Tibial artery (tissue), 4 donors: ENCODE results near the gene SLC22A3.

Experiments
- DNase-seq, 2 donors: peaks; one replicate each; pipeline ENCODE4 v3.0.0-alpha.2; 2019
- H3K27ac ChIP-seq, 2 donors: fragments of 200-600 bp; sonication (generic) in 1 of 2; 1 replicate in 1 of 2; 2 replicates in 1 of 2; pipeline ENCODE4 v1.5.1; 2018 to 2019; ENCODE audit warnings: mild to moderate bottlenecking in 1 of 2
- H3K27me3 ChIP-seq, 2 donors: fragments of 200-600 bp; sonication (generic) in 1 of 2; one replicate each; pipeline versions ENCODE4 v1.5.1 to v1.6.0; 2016 to 2019
- H3K36me3 ChIP-seq, 3 donors: fragments of 200-600 bp; sonication (generic) in 2 of 3; one replicate each; pipeline ENCODE4 v1.5.1; 2016 to 2019; ENCODE audit warnings: mild to moderate bottlenecking in 2 of 3
- H3K4me1 ChIP-seq, 4 donors: fragments of 200-600 bp; sonication (generic) in 2 of 4; 1 replicate in 3 of 4; 2 replicates in 1 of 4; pipeline ENCODE4 v1.5.1; 2016 to 2019
- H3K4me3 ChIP-seq, 2 donors: fragments of 200-600 bp; sonication (generic) in 1 of 2; 1 replicate in 1 of 2; 2 replicates in 1 of 2; pipeline ENCODE4 v1.5.1; 2018 to 2019; ENCODE audit warnings: mild to moderate bottlenecking in 2 of 2
- H3K9me3 ChIP-seq, 3 donors: fragments of 200-600 bp; sonication (generic) in 1 of 3; one replicate each; pipeline ENCODE4 v1.5.1; 2016 to 2019
- intact Hi-C: fragments of 100-400 bp; cut with DNase I; formaldehyde crosslinking; loops from one replicate; pipeline ENCODE4 v1.15.0; 2023; ENCODE audit warnings: low total_unique reads
- TF ChIP-seq, protein P1 (sequence below), 2 experiments: fragments of 200-600 bp in 1 of 2; fragments of 450-650 bp in 1 of 2; IDR thresholded peaks; one replicate each; pipeline ENCODE4 v1.5.1; 2017 to 2019; ENCODE audit warnings: antibody characterized with exemption in 2 of 2, mild to moderate bottlenecking in 1 of 2, moderate library complexity in 1 of 2

The SLC22A3 gene

DNA sequence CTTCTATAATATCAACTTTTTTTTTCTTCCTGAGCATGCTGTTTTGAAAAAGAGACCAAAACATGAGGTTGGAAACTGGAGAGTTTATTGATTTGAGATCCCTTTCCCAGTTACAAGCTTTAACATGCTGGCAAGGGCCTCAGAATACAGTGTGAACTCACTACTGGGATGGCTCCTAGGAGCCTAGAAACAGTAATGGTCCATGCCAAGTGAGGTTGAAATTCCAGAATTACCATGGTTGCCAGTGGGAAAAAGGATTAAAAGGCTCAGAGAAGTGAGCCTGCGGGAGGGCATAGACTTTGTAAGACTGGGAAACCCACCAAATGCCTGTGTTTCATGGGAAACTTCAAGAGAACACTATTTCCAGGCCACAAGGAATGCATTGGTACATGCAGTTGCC is 28.9 kb upstream of the SLC22A3 start:
- H3K36me3 ChIP-seq, result no peaks in the 10 kb centered on the region
- no peaks in the 10 kb centered on the region for H3K9me3 ChIP-seq
- TF ChIP-seq, protein P1, sequence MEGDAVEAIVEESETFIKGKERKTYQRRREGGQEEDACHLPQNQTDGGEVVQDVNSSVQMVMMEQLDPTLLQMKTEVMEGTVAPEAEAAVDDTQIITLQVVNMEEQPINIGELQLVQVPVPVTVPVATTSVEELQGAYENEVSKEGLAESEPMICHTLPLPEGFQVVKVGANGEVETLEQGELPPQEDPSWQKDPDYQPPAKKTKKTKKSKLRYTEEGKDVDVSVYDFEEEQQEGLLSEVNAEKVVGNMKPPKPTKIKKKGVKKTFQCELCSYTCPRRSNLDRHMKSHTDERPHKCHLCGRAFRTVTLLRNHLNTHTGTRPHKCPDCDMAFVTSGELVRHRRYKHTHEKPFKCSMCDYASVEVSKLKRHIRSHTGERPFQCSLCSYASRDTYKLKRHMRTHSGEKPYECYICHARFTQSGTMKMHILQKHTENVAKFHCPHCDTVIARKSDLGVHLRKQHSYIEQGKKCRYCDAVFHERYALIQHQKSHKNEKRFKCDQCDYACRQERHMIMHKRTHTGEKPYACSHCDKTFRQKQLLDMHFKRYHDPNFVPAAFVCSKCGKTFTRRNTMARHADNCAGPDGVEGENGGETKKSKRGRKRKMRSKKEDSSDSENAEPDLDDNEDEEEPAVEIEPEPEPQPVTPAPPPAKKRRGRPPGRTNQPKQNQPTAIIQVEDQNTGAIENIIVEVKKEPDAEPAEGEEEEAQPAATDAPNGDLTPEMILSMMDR (IDR thresholded peaks at IDR 0.05), result no peak
- intact Hi-C loops, result no loop called here
- no peak for DNase-seq
- peaks cover 0 to 8% (median 3%) of the 10 kb centered on the region in 4 donors for H3K4me1 ChIP-seq
- no peak overlapping the region for H3K4me3 ChIP-seq
- no peaks in the 10 kb centered on the region for H3K27me3 ChIP-seq
- no peak overlapping the region for H3K27ac ChIP-seq

DNA sequence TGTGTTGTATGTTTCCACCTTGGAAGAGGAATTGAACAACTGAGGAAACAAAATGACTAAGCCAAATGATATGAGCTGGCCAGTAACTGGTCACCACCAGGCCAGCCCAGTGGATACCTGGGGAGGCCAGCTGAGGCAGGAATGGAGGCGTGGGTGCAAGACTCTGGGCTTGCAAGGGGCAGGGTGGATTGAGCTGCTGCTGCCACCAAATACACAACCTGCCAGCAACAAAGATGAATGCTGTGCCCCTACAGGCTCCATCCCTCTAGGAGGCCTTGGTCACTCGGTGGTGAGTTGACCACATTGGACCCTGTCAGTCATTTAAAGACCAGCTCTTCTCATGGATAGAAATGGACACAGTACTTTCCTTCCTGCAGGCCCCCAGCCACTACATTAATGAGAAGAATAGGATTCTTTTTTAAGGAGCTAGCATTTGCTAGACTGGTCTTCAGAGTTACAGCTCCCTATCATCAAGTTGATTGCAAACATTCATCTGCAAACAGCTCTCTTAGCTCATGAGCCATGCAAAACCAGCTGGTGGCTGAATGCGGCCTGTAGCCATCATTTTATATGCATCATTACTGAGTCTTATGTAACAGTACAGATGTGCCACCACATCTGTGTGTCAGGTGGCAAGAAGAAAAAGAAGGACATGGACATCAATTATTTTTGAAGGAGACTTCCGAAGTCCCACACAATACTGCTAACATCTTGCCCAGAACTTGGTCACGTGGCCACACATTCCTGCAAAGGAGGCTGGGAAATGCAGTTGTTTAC is 26.3 kb upstream of the SLC22A3 start:
- Histone ChIP-seq H3K4me1 (peaks cover 0 to 8% (median 3%) of the 10 kb centered on the region in 4 donors), H3K36me3 (no peaks in the 10 kb centered on the region), H3K27ac (no peak overlapping the region), H3K9me3 (no peaks in the 10 kb centered on the region), H3K27me3 (no peaks in the 10 kb centered on the region), H3K4me3 (no peak overlapping the region)
- TF ChIP-seq, protein P1 (IDR thresholded peaks at IDR 0.05), result no peak
- intact Hi-C loops, result loop anchor here (10.0 kb wide), 1 partner anchor 187 kb away; no protein-coding TSS in a partner anchor
- no peak for DNase-seq

DNA sequence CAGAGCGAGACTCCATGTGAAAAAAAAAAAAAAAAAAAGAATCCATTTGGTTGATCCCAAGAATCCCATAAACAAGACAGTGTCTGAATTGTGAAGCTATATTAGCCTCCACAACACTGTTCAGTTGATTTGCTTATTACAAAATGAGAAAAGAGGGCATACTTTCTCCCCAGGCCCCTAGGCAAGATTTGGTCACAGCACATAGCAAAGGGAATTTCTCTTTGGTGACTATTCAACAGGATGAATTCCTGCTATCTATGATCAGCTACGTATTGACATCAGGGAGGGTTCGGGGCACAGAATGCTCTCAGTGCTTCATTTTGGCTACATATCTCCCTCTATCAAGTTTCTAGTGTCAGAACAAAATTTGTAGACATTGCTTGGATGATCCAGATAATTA is 20.2 kb upstream of the SLC22A3 start:
- Histone ChIP-seq H3K36me3 (no peaks in the 10 kb centered on the region), H3K4me3 (no peak overlapping the region), H3K4me1 (peaks cover 0 to 53% (median 35%) of the 10 kb centered on the region in 4 donors), H3K27me3 (no peaks in the 10 kb centered on the region), H3K27ac (peak overlapping the region; percentile 76 to 82), H3K9me3 (no peaks in the 10 kb centered on the region)
- intact Hi-C loops, result loop anchor here (10.0 kb wide), 1 partner anchor 193 kb away; no protein-coding TSS in a partner anchor
- TF ChIP-seq, protein P1 (IDR thresholded peaks at IDR 0.05), result no peak
- DNase-seq, result no peak

- DNase-seq, result peak; percentile 67 to 92
- TF ChIP-seq, protein P1 (IDR thresholded peaks at IDR 0.05), result no peak
Measured at GRCh38 chr6:160328447-160328846, 19.7 kb upstream of the SLC22A3 start.

DNA sequence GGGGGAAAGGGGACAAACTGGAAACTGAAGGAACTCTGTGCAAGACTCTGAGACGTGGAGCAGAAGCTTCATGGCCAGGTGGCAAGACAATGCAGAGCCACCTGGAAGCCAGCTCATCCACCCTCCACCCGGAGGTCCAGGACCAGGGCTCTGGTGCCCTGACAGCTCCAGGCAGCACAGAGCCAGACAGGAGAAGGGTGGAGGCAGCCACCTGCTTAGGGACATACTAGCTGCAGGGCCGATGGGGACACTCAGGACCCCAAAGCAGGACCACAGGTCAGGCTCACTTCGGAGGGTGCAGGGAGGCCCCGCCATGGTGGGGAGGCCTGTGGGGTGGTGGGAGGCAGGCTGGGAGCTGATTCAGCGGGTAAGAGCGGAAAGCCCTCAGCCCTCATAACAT is 19.0 kb upstream of the SLC22A3 start:
- peak overlapping the region; percentile 76 to 82 for H3K27ac ChIP-seq
- H3K9me3 ChIP-seq, result no peaks in the 10 kb centered on the region
- H3K36me3 ChIP-seq, result no peaks in the 10 kb centered on the region
- no peaks in the 10 kb centered on the region for H3K27me3 ChIP-seq
- TF ChIP-seq, protein P1 (IDR thresholded peaks at IDR 0.05), result no peak
- H3K4me3 ChIP-seq, result no peak overlapping the region
- H3K4me1 ChIP-seq, result peaks cover 0 to 55% (median 35%) of the 10 kb centered on the region in 4 donors
- intact Hi-C loops, result loop anchor here (10.0 kb wide), 1 partner anchor 194 kb away; no protein-coding TSS in a partner anchor
- DNase-seq, result no peak

More at GRCh38 chr6:160328447-160328846, 19.7 kb upstream of the SLC22A3 start:
- Histone ChIP-seq H3K9me3 (no peaks in the 10 kb centered on the region), H3K27me3 (no peaks in the 10 kb centered on the region), H3K36me3 (no peaks in the 10 kb centered on the region), H3K4me1 (peaks cover 0 to 55% (median 35%) of the 10 kb centered on the region in 4 donors), H3K27ac (peak overlapping the region; percentile 76 to 82), H3K4me3 (no peak overlapping the region)
- intact Hi-C loops, result loop anchor here (10.0 kb wide), 1 partner anchor 194 kb away; no protein-coding TSS in a partner anchor
